ENCODE data around the gene AOC3. TPM values are rescaled to one million over a fixed set of nuclear protein-coding genes. Genes with fewer than 3 reads are reported as not detected.
"Not testable (repeated sequence)": the region's sequence is repeated elsewhere in the genome, so short reads cannot be mapped to it uniquely, and the experiment has no call there.

Gene AOC3
- total RNA-seq, 4 donors from 2014 or later: 49.0 to 74.1 (median 53.0) TPM

DNA sequence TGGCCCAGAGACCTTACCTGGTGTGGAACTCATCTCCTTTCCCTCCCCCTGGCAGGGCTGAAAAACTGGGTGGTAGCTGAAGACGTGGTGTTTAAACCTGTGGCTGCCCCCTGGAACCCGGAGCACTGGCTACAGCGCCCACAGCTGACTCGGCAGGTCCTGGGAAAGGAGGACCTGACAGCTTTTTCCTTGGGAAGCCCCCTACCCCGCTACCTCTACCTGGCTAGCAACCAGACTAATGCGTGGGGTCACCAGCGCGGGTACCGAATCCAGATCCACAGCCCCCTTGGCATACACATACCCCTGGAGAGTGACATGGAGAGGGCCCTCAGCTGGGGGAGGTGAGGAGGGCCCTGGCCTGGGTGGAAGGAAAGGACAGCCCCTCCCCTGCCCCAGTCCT is 2.0 kb upstream of the AOC3 start:
- Histone ChIP-seq H3K4me1 (peaks cover 0 to 38% (median 7%) of the 10 kb centered on the region in 4 donors), H3K27ac (no peak overlapping the region), H3K4me3 (no peak overlapping the region), H3K36me3 (peaks cover 0 to 23% (median 8%) of the 10 kb centered on the region in 3 donors), H3K9me3 (no peaks in the 10 kb centered on the region), H3K27me3 (no peaks in the 10 kb centered on the region)
- no peak for DNase-seq (ENCODE audit: low spot score in 2 of 2)
- WGBS, 2 donors: 85 to 86% methylated on average over 7 to 9 of the region's 9 CpGs
- TF ChIP-seq EP300 (IDR thresholded peaks at IDR 0.05): no peak
- no peak for TF ChIP-seq POLR2A (IDR thresholded peaks at IDR 0.05)
- no peak for TF ChIP-seq CTCF (IDR thresholded peaks at IDR 0.05)

GRCh38 chr17:42849451-42850181 is 1.4 kb upstream of the AOC3 start:
- no peaks in the 10 kb centered on the region for H3K27me3 ChIP-seq
- TF ChIP-seq POLR2A (IDR thresholded peaks at IDR 0.05): no peak
- TF ChIP-seq EP300 (IDR thresholded peaks at IDR 0.05): no peak
- TF ChIP-seq CTCF (IDR thresholded peaks at IDR 0.05): no peak
- H3K27ac ChIP-seq: no peak overlapping the region
- peaks cover 0 to 33% (median 7%) of the 10 kb centered on the region in 4 donors for H3K4me1 ChIP-seq
- no peak for DNase-seq (ENCODE audit: low spot score in 2 of 2)
- WGBS, 2 donors: 56 to 59% methylated on average over 8 of the region's 8 CpGs
- H3K4me3 ChIP-seq: no peak overlapping the region
- H3K9me3 ChIP-seq: no peaks in the 10 kb centered on the region
- peaks cover 0 to 17% (median 7%) of the 10 kb centered on the region in 3 donors for H3K36me3 ChIP-seq

GRCh38 chr17:42851371-42852240 is 607 bp downstream of the AOC3 start:
- not testable (repeated sequence) for H3K36me3 ChIP-seq; DNase-seq (ENCODE audit: low spot score in 2 of 2); H3K9me3 ChIP-seq; H3K27me3 ChIP-seq
- Histone ChIP-seq H3K27ac (peak overlapping the region in 2 of 4 donors; percentile 38 to 70), H3K4me1 (peaks cover 0 to 21% (median 7%) of the 10 kb centered on the region in 4 donors), H3K4me3 (peak overlapping the region in 2 of 4 donors; percentile 11 to 43)
- WGBS, 2 donors: 77 to 93% methylated on average over 7 to 14 of the region's 28 CpGs

- peak overlapping the region in 2 of 4 donors; percentile 5 to 43 for H3K4me3 ChIP-seq
- no peak for DNase-seq (ENCODE audit: low spot score in 2 of 2)
- no peaks in the 10 kb centered on the region for H3K27me3 ChIP-seq
- WGBS, 2 donors: 90 to 100% methylated on average over 5 to 15 of the region's 15 CpGs
- peaks cover 0 to 16% (median 3%) of the 10 kb centered on the region in 4 donors for H3K4me1 ChIP-seq
- no peaks in the 10 kb centered on the region for H3K36me3 ChIP-seq
- H3K9me3 ChIP-seq: no peaks in the 10 kb centered on the region
- peak overlapping the region in 3 of 4 donors; percentile 34 to 36 (median 36) for H3K27ac ChIP-seq
- TF ChIP-seq CTCF (IDR thresholded peaks at IDR 0.05): no peak
- TF ChIP-seq EP300 (IDR thresholded peaks at IDR 0.05): no peak
- no peak for TF ChIP-seq POLR2A (IDR thresholded peaks at IDR 0.05)
These were observed 1.4 kb downstream of the AOC3 start for GRCh38 chr17:42852351-42852750.

DNA sequence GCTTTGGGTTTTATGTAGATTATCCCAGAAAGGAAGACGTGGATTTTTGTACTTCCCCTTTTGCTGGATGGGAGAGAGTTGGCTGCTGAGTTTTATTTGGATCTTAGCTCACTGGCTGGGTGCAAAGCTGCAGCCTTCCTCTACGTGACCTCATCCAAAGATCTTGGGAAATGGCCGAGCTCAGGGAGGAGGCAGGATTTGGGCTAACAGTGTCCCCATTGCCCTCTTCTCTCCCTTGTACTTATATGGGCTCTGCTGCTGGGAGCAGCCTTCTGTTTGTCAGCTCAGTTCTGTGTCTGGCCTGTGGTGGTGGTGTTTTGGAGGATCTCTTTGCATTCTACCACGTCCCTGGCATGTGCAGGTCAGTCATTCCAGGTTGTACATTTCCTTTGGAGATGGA is 2.0 kb downstream of the AOC3 start:
- 34 to 46% methylated on average over 4 of the region's 4 CpGs for WGBS, 2 donors
- TF ChIP-seq EP300 (IDR thresholded peaks at IDR 0.05) (peak in 1 of 2 donors; percentile 7), CTCF (IDR thresholded peaks at IDR 0.05) (no peak), POLR2A (IDR thresholded peaks at IDR 0.05) (no peak)
- H3K27me3 ChIP-seq: no peaks in the 10 kb centered on the region
- H3K4me1 ChIP-seq: peaks cover 0 to 16% (median 2%) of the 10 kb centered on the region in 4 donors
- peak overlapping the region in 3 of 4 donors; percentile 34 to 36 (median 36) for H3K27ac ChIP-seq
- no peaks in the 10 kb centered on the region for H3K9me3 ChIP-seq
- peak overlapping the region in 2 of 4 donors; percentile 6 to 43 for H3K4me3 ChIP-seq
- H3K36me3 ChIP-seq: no peaks in the 10 kb centered on the region
- DNase-seq (ENCODE audit: low spot score in 2 of 2): no peak
